NB4 (cell line): Measurements from ENCODE around the gene NPEPL1.
A peak's percentile ranks its signal among the peaks of the same experiment; 100 is the strongest.

Experiments
- DNase-seq: peaks from one replicate; pipeline ENCODE4 v3.0.0; 2010; ENCODE audit warnings: low read depth
- H3K4me3 ChIP-seq: one replicate; pipeline ENCODE4 v1.5.1; 2011; ENCODE audit warnings: mild to moderate bottlenecking, low read depth, low read length, moderate library complexity
- CTCF ChIP-seq: IDR thresholded peaks from one replicate; pipeline ENCODE4 v1.5.1; 2012; ENCODE audit warnings: low read depth, low read length
- MAX ChIP-seq: IDR thresholded peaks from 2 replicates; pipeline ENCODE4 v1.6.1; 2011; ENCODE audit warnings: low read depth, low read length
- MYC ChIP-seq: IDR thresholded peaks from 2 replicates; pipeline ENCODE4 v1.6.1; 2011; ENCODE audit warnings: low read depth, low read length
- POLR2A ChIP-seq: IDR thresholded peaks from 2 replicates; pipeline ENCODE4 v1.6.1; 2011; ENCODE audit warnings: mild to moderate bottlenecking; ENCODE audit not compliant: insufficient read length; ENCODE audit errors: extremely low read depth

Gene NPEPL1

GRCh38 chr20:58712806-58713731, 20.5 kb downstream of the NPEPL1 start:
- peak; percentile 1 for DNase-seq
- H3K4me3 ChIP-seq = no peak overlapping the region
- no peak for TF ChIP-seq CTCF
- no peak for TF ChIP-seq MAX
- no peak for TF ChIP-seq MYC
- TF ChIP-seq POLR2A = no peak

- DNase-seq = peak; percentile 2
- no peak overlapping the region for H3K4me3 ChIP-seq
- TF ChIP-seq POLR2A (no peak), CTCF (no peak), MYC (no peak), MAX (no peak)
Measured at GRCh38 chr20:58713801-58714339, 21.3 kb downstream of the NPEPL1 start.

GRCh38 chr20:58714340-58714922, 21.8 kb downstream of the NPEPL1 start:
- peak; percentile 1 for DNase-seq
- no peak overlapping the region for H3K4me3 ChIP-seq
- no peak for TF ChIP-seq MAX
- no peak for TF ChIP-seq CTCF
- no peak for TF ChIP-seq POLR2A
- no peak for TF ChIP-seq MYC

- peak; percentile 0 for DNase-seq
- TF ChIP-seq MYC = no peak
- no peak for TF ChIP-seq MAX
- no peak for TF ChIP-seq CTCF
- TF ChIP-seq POLR2A = no peak
- H3K4me3 ChIP-seq = no peak overlapping the region
Measured at GRCh38 chr20:58714923-58715351, 22.3 kb downstream of the NPEPL1 start.

- DNase-seq = peak; percentile 1
- TF ChIP-seq MYC (no peak), POLR2A (no peak), MAX (no peak), CTCF (no peak)
- no peak overlapping the region for H3K4me3 ChIP-seq
Measured at GRCh38 chr20:58715391-58715800, 22.8 kb downstream of the NPEPL1 start.
